NCI-H2081 (cell line): Measurements from ENCODE around the gene PWWP2B.
"Not testable (repeated sequence)": the region's sequence is repeated elsewhere in the genome, so short reads cannot be mapped to it uniquely, and the experiment has no call there.

Experiments
- DNase-seq, 2 experiments: peaks; one replicate each; lab custom pipeline; 2025; lab: John Stamatoyannopoulos, UW

Gene PWWP2B

GRCh38 chr10:132433671-132434340 lies 36.8 kb downstream of the PWWP2B start:
- no peak for DNase-seq

GRCh38 chr10:132434405-132435005 lies 37.5 kb downstream of the PWWP2B start:
- no peak for DNase-seq

GRCh38 chr10:132435320-132435719 lies 38.3 kb downstream of the PWWP2B start:
- DNase-seq: not testable (repeated sequence)

GRCh38 chr10:132436096-132436495 lies 39.1 kb downstream of the PWWP2B start:
- DNase-seq: not testable (repeated sequence)

GRCh38 chr10:132436861-132437410 lies 39.9 kb downstream of the PWWP2B start:
- no peak for DNase-seq

GRCh38 chr10:132437541-132437950 lies 40.5 kb downstream of the PWWP2B start:
- no peak for DNase-seq

- DNase-seq: no peak
These were observed 41.4 kb downstream of the PWWP2B start for GRCh38 chr10:132438091-132439024.

- no peak for DNase-seq
These were observed 42.0 kb downstream of the PWWP2B start for GRCh38 chr10:132439025-132439388.

- DNase-seq: no peak
These were observed 42.6 kb downstream of the PWWP2B start for GRCh38 chr10:132439424-132440163.

GRCh38 chr10:132440791-132441565 lies 44.0 kb downstream of the PWWP2B start:
- DNase-seq: no peak

- DNase-seq: no peak
These were observed 45.0 kb downstream of the PWWP2B start for GRCh38 chr10:132441818-132442524.

- no peak for DNase-seq
These were observed 45.6 kb downstream of the PWWP2B start for GRCh38 chr10:132442636-132443035.

GRCh38 chr10:132443605-132443982 lies 46.6 kb downstream of the PWWP2B start:
- no peak for DNase-seq

- DNase-seq: no peak
These were observed 47.2 kb downstream of the PWWP2B start for GRCh38 chr10:132443983-132444876.

- peak; percentile 26 to 48 for DNase-seq
These were observed 47.9 kb downstream of the PWWP2B start for GRCh38 chr10:132444877-132445351.

GRCh38 chr10:132445516-132446194 lies 48.7 kb downstream of the PWWP2B start:
- peak in 1 of 2 experiments; percentile 11 for DNase-seq

- no peak for DNase-seq
These were observed 49.2 kb downstream of the PWWP2B start for GRCh38 chr10:132446195-132446581.

- peak; percentile 68 to 71 for DNase-seq
These were observed 49.9 kb downstream of the PWWP2B start for GRCh38 chr10:132446661-132447445.
